HG03565 (cell line): ENCODE data around the gene KRT81.
"Not testable (repeated sequence)": the region's sequence is repeated elsewhere in the genome, so short reads cannot be mapped to it uniquely, and the experiment has no call there.

Experiments
- ATAC-seq: cut with Tn5 transposase; IDR thresholded peaks from one replicate; pipeline ENCODE4 v1.9.1; 2021; ENCODE audit warnings: mild to moderate bottlenecking, moderate library complexity; ENCODE audit not compliant: unreplicated experiment

Gene KRT81

DNA sequence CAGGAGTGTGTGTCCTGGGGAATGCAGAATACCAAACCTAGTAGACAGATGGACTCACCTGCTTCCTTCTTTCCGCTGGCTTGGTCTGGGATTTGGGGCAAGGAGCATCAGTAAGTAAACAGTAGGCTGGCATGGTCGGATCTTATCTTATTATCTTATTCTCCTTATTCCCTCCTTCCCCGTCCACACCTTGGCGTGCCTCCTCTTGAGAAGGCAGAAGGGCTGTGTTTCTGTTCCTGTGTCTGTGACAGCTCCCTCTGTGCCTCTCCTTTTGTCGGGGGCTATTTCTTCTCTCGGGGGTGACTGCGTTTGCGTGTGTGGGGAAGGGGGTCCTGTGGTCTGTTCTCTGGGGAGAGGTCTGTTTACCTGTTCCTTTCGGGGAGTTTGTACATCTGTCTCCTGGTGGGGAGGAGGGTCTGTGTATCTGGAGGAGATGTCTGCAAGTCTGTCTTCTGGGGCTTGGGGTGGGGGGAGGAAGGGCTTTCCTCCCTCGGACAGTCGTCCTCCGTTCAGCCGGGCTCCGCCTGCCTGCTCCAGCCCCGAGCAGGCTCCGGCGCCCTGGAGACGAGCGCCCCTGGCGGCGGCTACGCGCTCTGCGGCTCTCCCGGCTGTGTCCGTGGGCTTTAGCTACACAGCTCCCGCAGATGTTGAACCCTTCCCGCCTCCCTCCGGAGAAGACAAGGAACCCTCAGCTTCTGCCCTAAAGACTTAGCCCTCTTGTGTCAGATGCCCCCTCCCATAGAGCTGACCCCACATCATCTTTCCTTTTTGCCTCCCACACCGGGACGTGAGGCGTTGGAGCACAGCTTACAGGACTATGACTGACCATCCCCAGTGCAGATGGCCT, 12.5 kb downstream of the KRT81 start:
- ATAC-seq = no peak

DNA sequence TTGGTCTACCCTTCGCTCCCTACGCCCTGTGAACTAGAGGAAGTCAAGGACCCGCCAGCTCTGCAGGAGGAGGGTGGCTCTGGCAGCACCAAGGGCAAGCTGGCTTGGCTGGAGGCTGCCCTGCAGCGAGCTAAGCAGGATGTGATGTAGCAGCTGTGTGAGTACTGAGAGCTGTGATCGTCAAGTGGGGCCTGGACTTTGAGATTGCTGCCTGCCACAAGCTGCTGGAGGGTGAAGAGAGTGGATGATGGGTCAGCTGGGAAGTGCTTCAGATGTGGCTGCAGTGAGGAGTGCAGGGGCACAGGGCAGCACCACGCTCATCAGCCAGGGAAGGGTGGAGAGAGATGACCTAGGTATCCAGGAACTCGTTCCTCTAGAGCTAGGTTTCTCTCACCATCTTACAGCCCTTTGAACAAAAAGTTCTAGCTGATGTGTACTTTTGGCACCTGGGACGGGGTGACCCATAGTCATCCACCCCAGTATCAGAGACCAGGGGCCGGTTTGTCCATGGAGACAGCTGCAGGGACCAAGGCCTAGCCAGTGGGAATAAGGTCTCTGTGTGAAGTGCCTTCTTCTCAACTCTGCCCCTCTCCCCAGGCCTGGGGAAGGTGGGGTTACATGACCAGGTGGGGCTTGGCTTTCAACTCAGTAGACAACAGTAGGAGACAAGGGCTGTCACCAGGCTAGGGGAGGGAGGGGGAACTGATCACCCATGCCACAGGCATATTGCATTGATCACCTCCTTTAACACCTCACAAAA, 13.7 kb downstream of the KRT81 start:
- no peak for ATAC-seq

DNA sequence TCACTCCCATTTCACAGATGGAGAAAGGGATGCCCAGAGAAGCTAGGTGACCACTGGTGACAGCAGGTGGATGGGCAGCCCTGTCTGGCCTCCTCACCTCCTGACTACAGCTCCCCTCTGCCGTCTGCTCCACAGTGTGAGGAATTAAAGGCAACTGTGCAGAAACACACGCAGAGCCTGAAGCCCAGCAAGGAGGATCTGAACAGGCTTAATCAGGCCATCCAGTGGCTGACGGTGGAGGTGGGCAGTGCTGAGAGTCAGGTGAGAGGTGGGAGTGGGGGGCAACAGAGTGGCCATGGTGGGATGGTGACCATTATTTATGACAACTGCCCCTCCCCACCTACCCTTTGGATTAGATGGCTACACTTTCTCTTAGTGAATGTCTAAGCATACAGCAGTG, 15.6 kb downstream of the KRT81 start:
- no peak for ATAC-seq

DNA sequence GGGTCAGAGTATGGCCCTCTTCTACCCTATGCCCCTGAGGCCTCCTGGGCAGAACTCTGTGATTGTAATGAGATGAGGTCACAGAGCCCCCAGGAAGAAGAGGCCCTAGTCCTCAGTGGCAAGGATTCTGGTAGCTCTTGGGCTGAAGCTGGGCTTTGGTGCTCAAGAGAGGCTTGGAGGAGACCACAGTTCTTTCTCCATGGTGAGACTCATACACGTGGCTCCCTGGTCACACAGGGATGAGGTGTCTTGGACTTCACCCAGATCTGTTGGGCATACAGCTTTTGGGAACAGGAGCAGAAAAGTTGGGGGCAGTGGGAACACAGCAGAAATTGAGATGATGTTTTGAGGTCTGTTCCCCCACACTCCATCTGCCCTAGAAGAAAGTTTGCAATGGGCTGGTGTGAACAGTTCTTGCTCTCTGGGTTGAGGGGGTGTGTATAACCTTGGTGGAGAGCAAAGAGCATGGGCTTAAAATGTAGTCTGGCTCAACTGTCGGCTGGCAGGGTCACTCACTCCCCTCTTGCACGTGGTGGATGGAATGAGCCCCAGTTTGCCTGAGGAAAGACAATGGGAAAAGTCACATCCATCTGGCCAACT, 16.7 kb downstream of the KRT81 start, which contains the start of gene KRT86:
KRT86 (plus strand) TSS at position 125 of the 600 bp plus-strand sequence. CDS start 27,272 bp downstream, outside the sequence.
- no peak for ATAC-seq

DNA sequence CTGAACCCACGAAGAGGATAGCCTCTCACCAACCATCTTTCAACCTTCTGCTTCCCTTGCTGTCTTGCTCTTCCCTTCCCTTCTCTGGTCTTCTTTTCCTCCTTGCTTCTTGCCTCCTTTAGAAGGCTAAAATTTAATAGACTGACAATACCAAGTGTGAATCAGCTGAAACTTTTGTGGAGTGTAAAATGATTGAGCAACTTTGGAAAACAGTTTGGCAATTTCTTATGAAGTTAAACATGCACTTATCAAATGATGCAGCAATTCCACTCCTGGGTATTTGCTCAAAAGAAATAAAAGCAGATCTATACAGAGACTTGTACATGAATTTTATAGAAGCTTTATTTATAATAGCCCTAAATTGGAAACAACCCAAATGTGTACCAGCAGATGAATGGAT, 20.2 kb downstream of the KRT81 start:
- ATAC-seq = no peak

DNA sequence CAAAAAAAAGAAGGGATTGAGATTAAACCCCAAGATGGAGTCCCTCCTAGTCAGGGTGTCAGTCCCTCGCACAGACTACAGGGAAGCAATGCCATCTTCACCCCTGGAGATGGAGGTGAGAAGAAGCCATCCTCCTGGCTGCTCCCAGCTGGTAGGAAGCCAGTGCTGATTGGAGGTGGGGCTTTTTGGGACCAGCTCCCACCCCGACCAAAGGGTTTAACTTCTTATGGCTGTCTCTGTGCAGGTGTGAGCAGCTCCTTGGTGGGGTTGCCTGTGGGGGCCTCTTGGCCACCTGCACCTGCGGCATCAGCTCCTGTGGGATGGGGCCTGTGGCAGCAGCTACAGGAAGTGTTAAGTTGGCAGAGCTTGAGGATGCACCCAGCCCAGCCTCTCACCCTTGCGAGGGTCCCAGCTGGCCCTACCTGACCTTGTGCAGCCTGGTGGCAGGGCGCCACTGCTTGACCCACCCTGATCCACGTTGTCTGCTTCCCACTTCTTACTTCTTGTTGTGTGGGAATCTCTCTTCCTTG, 20.7 kb downstream of the KRT81 start:
- no peak for ATAC-seq

DNA sequence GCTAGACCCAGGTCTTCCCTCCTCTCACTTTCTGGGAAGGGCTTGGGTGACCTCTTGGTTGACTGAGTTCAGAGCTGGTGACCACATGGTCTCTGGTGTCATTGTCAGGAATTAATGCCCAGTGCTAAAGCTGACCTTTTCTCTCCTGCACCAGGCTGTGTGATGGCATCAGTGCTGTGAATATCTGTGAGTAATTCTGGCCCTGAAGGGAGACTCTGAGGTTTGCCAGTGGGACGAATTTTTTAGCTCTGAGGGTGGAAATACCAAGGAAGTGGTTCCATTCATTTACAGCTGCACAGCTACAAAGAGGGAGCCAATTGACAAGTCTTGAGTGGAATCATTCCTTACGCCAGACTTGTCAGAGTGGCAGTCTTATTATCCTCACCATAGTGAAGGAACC, 23.1 kb downstream of the KRT81 start:
- no peak for ATAC-seq

DNA sequence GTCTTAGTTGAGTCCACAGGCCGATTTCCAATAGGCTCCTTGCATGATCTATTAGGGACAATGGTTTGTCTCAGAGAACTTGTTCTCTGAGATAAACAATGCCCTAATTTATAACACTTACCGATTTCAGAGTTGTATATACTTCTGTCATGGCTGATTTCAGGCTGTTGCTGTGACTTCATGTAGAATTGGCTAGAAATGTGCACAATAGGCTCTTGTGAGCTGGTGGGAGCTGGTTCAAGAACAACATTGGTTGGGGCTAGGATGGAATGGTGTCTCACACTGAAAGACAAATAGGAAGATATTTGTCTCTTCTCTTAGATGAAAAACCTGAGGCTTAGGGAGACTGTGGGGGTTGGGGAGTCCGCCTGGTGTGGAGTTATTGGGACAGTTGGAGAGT, 23.6 kb downstream of the KRT81 start:
- ATAC-seq = no peak

DNA sequence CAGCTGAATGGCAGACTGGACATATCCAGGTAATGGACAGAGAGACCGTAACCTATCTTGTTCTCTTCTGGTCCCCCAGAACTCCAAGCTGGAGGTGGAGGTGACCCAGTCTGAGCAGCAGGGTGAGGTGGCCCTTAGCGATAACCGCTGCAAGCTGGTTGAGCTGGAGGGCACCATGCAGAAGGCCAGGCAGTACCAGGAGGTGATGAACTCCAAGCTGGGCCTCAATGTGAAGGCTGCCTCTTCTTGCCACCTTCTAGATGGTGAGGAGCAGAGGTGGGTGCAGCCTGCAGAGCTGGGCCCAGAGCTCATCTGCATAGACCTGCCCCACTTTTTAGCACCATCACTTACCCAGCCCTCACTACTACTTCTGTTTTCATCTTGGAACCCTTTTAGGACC, 24.1 kb downstream of the KRT81 start:
- ATAC-seq = no peak

DNA sequence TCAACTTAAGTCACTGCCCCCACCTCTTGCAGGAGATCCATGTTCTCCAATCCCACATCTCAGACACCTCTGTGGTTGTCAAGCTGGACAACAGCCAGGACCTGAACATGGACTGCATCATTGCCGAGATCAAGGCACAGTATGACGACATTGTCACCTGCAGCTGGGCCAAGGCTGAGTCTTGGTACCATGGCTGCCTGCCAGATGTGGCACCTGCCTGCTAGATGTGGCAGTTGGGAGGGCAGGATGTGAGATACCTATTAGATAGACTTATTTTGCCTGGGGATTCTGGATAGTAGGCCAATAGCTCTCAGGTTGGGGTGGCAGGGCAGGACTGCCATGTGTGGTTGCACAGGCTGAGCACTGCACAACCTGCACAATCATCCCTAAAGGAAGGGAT, 24.8 kb downstream of the KRT81 start:
- ATAC-seq = no peak

DNA sequence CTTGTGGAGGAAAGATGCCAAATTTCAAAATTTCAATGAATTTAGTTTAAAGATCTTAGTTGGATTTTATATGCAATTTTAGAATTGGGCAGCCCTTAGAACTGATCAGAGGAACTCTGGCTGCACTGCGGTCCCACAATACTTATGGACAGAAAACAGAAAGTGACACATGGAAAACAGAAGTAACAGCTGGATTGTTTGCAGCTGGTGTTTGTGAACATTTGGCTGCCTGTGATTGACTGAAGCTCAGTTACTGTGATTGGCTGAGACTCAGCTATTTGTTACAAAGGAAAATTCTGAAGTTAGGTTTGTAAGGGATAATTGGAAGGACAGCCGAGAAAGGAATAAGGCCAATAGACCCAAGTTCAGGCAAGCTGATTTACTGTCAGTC, 26.9 kb downstream of the KRT81 start:
- ATAC-seq = no peak

DNA sequence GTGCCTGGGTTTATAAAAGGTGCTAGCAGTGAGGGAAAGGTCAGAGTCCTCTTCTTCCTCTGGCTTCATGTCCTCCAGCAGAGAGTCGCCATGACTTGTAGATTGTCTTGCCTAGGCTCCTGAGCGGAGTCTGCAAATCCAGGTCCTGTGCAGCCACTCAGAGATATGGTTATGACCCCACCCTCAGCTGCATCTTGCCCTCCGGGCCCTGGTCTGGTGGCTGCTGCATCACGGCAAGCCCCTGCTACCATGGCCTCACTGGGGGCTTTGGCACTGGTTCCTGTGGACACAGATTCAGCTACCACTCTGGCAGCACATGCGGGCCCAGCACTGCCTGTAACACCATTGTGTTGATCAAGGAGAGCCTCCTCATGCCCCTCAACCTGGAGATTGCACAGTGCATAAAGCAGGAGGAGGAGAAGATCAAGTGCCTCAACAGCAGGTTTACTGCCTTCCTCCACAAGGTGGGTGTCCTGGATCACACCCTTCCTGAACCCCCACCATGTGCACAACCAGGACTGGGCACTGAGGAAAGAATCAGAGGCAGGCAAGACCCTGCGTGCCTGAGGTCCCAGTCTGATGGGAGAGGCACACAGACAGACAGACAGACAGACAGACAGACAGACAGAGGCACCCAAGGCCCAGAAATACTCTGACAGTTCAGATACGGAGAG, 27.4 kb downstream of the KRT81 start:
- no peak for ATAC-seq

DNA sequence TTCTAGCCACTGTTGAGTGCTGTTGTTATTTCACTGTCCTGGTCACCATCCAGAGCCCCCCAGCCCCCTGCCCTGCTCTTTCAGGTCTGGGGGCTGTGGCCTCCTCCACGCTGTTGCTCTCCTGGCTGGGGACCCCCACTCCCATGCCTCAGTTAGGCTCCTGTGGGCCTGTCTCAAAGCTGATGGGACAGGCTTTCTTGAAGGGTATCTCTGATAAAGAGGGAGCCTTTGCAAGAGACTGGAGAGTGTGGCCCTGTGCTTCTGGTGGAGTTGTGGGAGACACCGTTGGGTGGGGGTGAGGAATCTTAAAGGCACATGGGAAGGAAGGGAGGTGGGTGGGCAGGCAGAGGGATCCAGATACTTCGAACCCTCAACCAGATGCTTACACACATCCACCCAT, 29.0 kb downstream of the KRT81 start:
- ATAC-seq = no peak

DNA sequence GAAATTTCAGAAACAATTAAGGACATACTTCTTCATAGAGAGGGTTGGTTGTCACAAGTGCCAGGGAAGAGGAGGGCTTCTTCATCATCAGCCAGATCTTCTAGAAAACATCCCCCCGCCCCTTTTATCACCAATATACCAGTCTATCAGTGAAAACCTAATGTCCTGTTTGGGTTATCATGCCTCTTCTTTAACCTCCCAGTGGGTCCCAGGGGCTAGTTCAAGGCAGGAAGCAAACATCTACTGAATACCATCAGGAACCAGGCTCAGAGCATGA, 30.2 kb downstream of the KRT81 start:
- no peak for ATAC-seq

DNA sequence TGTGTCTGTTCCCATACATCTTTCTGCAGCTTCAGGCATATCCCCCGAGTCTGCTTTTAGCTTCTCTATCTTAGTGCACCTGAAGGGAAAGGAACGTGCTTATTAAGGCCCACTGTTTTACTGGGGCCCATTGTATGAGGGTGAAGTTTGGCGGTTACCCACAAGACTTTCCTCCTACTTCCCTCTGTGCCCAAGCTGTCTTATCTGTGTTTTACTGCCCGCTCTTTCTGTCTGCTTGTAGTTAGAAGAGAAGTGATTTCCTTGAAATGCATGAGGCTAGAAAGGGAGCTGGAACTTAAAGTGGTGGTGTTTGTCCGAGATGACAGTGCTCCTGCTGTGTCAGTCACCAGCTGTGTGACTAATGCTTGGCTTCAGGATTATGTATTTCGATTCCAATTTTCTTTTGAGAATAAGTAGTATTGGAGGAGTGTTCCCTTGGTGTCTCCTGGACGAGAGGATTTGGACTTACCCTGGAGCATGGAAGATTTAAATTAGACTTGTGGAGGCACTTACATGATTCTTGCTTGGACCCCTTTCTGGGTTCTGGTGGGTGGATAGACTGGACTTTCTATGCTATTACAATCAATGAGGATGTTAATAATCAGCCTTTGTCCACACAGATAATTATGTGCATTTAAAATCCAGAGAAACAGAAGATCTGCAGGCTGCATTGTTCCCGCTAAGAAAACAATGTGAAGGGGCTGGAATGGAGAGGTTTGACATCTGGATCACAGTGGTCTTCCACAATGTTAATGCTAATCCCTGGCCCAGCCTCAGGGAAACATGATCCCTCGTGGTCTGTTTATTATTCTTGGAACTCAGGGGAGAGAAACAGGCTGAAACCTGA, 30.8 kb downstream of the KRT81 start:
- ATAC-seq = no peak

DNA sequence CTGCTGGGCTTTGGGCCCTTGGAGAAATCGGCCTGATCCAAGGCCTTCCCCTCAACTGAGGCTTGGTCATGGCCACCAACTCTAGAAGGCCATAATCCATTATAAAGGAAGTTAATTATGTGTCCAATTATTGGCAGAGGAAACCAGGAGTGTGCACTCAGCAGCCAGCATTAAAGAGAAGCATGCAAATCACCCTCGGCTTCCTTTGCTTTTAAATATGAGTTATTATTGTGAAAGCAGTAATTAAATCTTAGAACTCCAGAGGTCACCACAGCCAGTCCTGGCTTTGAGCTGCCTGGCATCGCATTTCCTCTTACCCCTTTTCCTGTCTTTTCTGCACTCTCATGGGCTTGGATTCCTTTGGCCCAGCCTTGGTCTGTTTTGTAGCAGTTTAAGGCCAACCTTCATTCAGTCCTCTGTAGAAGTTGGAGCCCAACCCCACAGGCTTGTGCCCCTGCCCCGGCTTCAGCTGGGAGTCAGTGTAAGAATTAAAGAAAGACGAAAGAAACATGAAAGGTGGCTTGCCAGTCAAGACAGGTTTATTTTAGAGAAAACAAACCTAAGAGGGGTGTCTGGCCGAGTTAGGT, 31.6 kb downstream of the KRT81 start:
- no peak for ATAC-seq

DNA sequence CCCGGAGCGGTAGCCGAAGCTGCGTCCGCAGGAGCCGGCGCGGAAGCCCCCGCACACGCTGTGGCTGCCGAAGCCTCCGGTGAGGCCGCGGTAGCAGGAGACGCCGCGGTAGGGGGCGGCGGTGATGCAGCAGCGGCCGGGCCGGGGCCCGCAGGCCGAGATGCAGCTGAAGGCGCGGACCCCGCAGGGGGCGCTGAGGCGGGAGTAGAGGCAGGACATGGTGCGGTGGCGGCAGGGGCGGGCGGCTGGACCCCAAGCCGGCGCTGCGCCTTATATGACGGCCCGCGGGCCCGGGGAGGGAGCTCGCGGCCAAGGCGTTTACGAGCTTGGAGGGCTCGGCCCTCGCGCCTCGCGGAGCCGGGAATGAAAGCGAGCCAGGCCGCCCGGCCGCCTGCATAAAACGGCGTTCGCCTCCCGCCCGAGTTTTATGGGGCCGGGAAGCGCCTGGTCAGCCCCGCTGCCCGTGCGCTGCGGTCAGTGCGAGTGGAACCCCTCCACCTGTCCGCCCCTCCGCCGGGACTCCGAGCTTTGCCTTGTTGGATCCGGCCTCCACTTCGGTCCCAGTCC, 32.9 kb downstream of the KRT81 start:
- no peak for ATAC-seq

DNA sequence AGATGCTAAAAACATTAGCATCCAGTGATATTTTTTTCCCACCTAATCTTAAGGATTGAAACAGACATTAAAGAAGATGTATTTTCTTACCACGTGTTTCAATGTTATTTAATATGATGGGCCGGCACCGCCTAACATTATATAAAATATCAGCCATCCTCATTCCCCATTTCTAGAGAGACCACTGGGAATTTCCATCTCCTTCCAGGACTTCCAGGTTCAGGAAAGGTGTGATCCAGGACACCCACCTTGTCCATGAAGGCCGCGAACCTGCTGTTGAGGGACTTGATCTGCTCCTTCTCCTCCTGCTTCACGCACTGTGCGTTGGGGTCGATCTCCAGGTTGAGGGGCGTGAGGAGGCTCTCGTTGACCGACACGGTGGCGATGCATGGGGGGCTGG, 33.4 kb downstream of the KRT81 start:
- ATAC-seq = not testable (repeated sequence)

DNA sequence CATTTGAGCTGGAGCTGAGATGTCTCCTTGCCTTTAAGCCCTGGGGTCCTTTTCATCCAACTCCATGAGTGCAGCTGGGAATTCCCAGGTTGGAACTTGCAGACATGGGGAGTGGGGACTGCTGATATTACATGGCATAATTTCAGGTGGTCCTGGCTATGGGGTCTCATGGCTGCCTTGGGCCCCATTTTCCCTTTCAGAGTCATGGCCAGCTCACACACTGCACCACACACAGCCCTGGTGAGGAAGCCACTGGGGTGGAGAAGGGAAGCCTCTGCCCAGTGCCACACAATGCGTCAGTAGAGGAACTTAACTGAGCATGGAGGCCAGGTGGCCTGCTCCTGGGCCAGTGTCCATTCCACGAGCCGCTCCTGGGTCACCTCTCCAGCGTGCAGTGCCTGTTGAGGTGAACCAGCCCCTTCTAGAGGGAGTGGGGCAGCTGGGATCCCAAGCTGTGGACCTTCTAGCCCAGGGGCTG, 34.2 kb downstream of the KRT81 start:
- no peak for ATAC-seq

DNA sequence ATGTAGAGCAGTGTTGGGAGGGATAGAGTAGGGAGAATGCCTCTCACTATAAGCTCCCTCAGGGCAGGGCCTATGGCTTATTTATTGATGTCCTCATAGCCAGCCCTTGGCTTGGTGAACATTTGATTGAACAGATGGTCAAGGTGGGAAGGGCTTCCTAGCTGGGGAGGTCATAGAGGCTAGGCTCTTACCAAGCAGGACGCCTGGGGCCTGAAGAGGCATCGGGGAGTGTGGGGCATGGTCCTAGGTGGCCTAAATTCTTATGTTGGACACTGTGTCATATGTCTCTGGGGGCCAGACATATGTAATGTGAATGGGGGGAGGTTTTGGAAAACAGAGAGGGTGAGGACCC, 34.8 kb downstream of the KRT81 start:
- no peak for ATAC-seq
